ENCODE measurements around the gene PNPLA8. TPM values are rescaled to one million over a fixed set of nuclear protein-coding genes. Genes with fewer than 3 reads are reported as not detected.

Gene PNPLA8
- total RNA-seq, 2 experiments from 2014 or later: 23.0 to 26.4 TPM

DNA sequence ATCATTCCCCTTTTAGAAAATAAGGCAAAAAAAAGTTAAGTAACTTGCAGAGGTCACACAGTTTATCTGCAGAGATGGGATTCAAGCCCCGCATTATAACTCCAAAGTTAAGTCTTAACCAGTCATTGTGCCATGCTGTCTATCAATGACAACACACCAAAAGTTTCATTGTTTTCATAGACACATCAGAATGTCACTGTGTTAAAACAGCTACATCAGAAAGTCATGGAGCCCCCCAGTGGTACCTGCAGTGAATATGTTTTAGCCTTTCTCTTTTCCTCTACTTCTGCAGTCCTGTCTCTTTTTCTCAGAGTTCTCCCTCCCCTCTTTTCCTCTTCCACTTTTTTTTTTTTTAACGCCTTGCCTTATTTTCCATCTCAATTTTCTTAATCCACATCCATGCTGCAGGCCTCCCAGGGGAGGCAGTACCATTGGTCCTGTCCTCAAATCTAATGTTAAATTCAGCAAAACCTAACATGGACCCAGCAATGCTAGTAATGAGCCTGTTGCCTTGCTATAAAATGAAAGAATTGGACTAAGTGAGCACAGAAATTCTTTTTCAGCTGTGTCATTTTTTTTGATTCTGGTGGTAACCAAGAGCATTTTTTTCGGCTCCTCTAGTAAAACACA is 65.9 kb downstream of the PNPLA8 start:
- Histone ChIP-seq H2AFZ (ENCODE audit: low read length) (no peak overlapping the region), H3K4me2 (ENCODE audit: low read length) (no peak overlapping the region), H3K27ac (ENCODE audit: low read depth, low read length, poor library complexity, severe bottlenecking) (no peak overlapping the region), H3K36me3 (ENCODE audit: insufficient read depth, low read length) (no peaks in the 10 kb centered on the region), H3K4me1 (ENCODE audit: insufficient read depth, low read length, poor library complexity, severe bottlenecking) (no peaks in the 10 kb centered on the region), H3K9me3 (ENCODE audit: low read length) (no peaks in the 10 kb centered on the region), H3K79me2 (ENCODE audit: insufficient read depth, low read depth, low read length) (no peaks in the 10 kb centered on the region), H4K20me1 (ENCODE audit: insufficient read depth, low read length) (no peaks in the 10 kb centered on the region), H3K9me2 (ENCODE audit: insufficient read depth, low read length) (no peaks in the 10 kb centered on the region), H3K4me3 (ENCODE audit: low read depth, low read length, poor library complexity, severe bottlenecking) (no peak overlapping the region)
- POLR2A ChIA-PET: interaction anchor here (0.7 kb wide), 1 partner anchor 25 kb away, joined by 3 read pairs; no protein-coding TSS in a partner anchor
- DNase-seq (ENCODE audit: low spot score): peak; percentile 46
- CTCF ChIA-PET (ENCODE audit: unreplicated experiment): no interaction called here
- TF ChIP-seq, protein P1, sequence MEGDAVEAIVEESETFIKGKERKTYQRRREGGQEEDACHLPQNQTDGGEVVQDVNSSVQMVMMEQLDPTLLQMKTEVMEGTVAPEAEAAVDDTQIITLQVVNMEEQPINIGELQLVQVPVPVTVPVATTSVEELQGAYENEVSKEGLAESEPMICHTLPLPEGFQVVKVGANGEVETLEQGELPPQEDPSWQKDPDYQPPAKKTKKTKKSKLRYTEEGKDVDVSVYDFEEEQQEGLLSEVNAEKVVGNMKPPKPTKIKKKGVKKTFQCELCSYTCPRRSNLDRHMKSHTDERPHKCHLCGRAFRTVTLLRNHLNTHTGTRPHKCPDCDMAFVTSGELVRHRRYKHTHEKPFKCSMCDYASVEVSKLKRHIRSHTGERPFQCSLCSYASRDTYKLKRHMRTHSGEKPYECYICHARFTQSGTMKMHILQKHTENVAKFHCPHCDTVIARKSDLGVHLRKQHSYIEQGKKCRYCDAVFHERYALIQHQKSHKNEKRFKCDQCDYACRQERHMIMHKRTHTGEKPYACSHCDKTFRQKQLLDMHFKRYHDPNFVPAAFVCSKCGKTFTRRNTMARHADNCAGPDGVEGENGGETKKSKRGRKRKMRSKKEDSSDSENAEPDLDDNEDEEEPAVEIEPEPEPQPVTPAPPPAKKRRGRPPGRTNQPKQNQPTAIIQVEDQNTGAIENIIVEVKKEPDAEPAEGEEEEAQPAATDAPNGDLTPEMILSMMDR (conservative IDR thresholded peaks at IDR 0.05; ENCODE audit: low read length): peak; percentile 81
- TF ChIP-seq EZH2phosphoT487 (IDR thresholded peaks at IDR 0.05; ENCODE audit: borderline replicate concordance, low read depth, low read length): no peak
- BruUV-seq (replicated peaks): no TSS peak
- intact Hi-C loops (cut with micrococcal nuclease; ENCODE audit: unreplicated experiment): loop anchor here (2.0 kb wide), 1 partner anchor 279 kb away; no protein-coding TSS in a partner anchor

- Histone ChIP-seq H3K4me3 (ENCODE audit: low read depth, low read length, poor library complexity, severe bottlenecking) (no peak overlapping the region), H2AFZ (ENCODE audit: low read length) (no peak overlapping the region), H3K79me2 (ENCODE audit: insufficient read depth, low read depth, low read length) (no peaks in the 10 kb centered on the region), H3K4me1 (ENCODE audit: insufficient read depth, low read length, poor library complexity, severe bottlenecking) (no peaks in the 10 kb centered on the region), H3K9me3 (ENCODE audit: low read length) (no peaks in the 10 kb centered on the region), H3K27ac (ENCODE audit: low read depth, low read length, poor library complexity, severe bottlenecking) (no peak overlapping the region), H3K36me3 (ENCODE audit: insufficient read depth, low read length) (no peaks in the 10 kb centered on the region), H3K4me2 (ENCODE audit: low read length) (no peak overlapping the region), H4K20me1 (ENCODE audit: insufficient read depth, low read length) (no peaks in the 10 kb centered on the region), H3K9me2 (ENCODE audit: insufficient read depth, low read length) (no peaks in the 10 kb centered on the region)
- DNase-seq (ENCODE audit: low spot score): no peak
- POLR2A ChIA-PET: interaction anchor here (0.6 kb wide), 1 partner anchor 14 kb away, joined by 3 read pairs; no protein-coding TSS in a partner anchor
- intact Hi-C loops (cut with micrococcal nuclease; ENCODE audit: unreplicated experiment): no loop called here
- CTCF ChIA-PET (ENCODE audit: unreplicated experiment): no interaction called here
- no TSS peak for BruUV-seq (replicated peaks)
- TF ChIP-seq, protein P1 (conservative IDR thresholded peaks at IDR 0.05; ENCODE audit: low read length): no peak
- TF ChIP-seq EZH2phosphoT487 (IDR thresholded peaks at IDR 0.05; ENCODE audit: borderline replicate concordance, low read depth, low read length): no peak
These were observed 68.1 kb downstream of the PNPLA8 start for GRCh38 chr7:108457871-108458270.

DNA sequence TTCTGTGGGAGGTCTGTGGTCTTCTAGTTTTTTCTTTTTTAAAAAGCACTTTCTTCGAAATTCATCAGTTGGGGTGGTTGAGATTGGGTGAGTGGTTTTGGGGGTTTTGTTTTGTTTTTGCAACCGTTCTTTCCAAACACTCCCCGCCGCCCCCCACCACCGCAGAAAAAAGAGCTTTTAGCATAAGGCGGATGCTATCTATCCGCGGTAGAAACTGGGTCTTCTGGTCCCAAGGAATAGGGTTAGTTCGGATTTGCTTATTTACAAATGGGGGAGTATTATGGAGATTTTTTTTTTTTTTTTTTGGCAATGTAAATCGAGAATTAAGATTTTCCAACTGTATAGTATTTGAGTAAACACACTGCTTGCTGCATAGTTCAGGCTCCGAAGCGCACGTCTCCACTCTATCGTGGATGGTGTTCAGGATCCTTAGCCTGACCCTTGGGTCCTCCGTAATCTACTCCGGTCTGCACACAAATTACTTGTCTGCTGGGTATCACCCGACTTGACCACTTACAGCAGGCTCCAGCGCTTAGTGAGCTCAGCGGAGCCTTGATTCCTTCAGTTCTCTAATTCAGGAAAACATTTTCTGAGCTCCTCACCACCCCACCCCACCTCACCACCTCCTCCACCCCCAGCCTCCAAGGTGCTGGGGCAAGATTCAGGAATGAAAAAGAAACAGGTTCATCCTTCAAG is 68.9 kb downstream of the PNPLA8 start:
- Histone ChIP-seq H4K20me1 (ENCODE audit: insufficient read depth, low read length) (no peaks in the 10 kb centered on the region), H3K9me2 (ENCODE audit: insufficient read depth, low read length) (no peaks in the 10 kb centered on the region), H3K79me2 (ENCODE audit: insufficient read depth, low read depth, low read length) (no peaks in the 10 kb centered on the region), H3K9me3 (ENCODE audit: low read length) (no peaks in the 10 kb centered on the region), H2AFZ (ENCODE audit: low read length) (no peak overlapping the region), H3K4me3 (ENCODE audit: low read depth, low read length, poor library complexity, severe bottlenecking) (no peak overlapping the region), H3K36me3 (ENCODE audit: insufficient read depth, low read length) (no peaks in the 10 kb centered on the region), H3K27ac (ENCODE audit: low read depth, low read length, poor library complexity, severe bottlenecking) (no peak overlapping the region), H3K4me1 (ENCODE audit: insufficient read depth, low read length, poor library complexity, severe bottlenecking) (no peaks in the 10 kb centered on the region), H3K4me2 (ENCODE audit: low read length) (no peak overlapping the region)
- TF ChIP-seq EZH2phosphoT487 (IDR thresholded peaks at IDR 0.05; ENCODE audit: borderline replicate concordance, low read depth, low read length): no peak
- TF ChIP-seq, protein P1 (conservative IDR thresholded peaks at IDR 0.05; ENCODE audit: low read length): no peak
- no TSS peak for BruUV-seq (replicated peaks)
- intact Hi-C loops (cut with micrococcal nuclease; ENCODE audit: unreplicated experiment): no loop called here
- POLR2A ChIA-PET: interaction anchor here (0.6 kb wide), 1 partner anchor 353 kb away, joined by 3 read pairs; no protein-coding TSS in a partner anchor
- CTCF ChIA-PET (ENCODE audit: unreplicated experiment): no interaction called here
- DNase-seq (ENCODE audit: low spot score): no peak
